ENCODE results near the gene PLEKHH3. TPM values are rescaled to one million over a fixed set of nuclear protein-coding genes. Genes with fewer than 3 reads are reported as not detected.

The PLEKHH3 gene, protein sequence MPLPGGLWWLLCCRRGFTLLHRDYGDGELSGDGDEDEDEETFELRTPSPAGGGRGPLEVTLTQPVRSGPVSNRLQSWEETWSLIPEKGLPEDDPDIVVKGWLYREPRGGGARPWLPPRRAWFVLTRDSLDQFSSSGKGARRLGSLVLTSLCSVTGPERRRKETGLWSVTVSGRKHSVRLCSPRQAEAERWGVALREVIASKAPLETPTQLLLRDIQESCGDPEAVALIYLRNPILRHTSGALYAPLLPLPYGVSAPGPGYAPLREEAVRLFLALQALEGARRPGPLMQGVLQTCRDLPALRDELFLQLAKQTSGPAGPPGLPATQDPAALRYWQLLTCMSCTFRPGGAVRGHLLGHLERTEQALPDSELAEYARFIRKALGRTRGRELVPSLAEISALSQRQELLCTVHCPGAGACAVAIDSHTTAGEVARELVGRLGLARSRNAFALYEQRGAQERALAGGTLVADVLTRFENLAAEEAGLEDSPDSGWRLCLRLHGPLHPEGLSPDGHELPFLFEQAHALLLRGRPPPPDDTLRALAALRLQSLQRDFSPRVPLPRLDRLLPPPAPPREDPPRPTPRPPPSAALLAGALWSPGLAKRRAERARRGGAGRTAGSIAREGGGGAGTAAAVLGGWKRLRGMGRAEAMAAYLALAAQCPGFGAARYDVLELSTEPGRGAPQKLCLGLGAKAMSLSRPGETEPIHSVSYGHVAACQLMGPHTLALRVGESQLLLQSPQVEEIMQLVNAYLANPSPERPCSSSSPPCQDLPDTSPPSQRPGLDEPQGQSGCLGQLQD
- 44.1 TPM for total RNA-seq
- 10 to 100 TPM; 27.2 to 57.5 (median 40.6) TPM for polyA plus RNA-seq (ENCODE audit: insufficient read depth in 1 of 8, insufficient read length in 8 of 8, low replicate concordance in 1 of 8)
- long read RNA-seq, donor 1, partial matches to known transcripts = 0 of 2 reads
- long read RNA-seq, donor 1, other reads (novel, unspliced or antisense) = 0 of 2 reads
- long read RNA-seq, donor 2 = 0 reads
- long read RNA-seq, donor 3, full-length matches to known transcripts = 12 of 12 reads
- long read RNA-seq, donor 3, partial matches to known transcripts = 0 of 12 reads
- long read RNA-seq, donor 3, other reads (novel, unspliced or antisense) = 0 of 12 reads
- long read RNA-seq, donor 4, partial matches to known transcripts = 0 of 3 reads
- long read RNA-seq, donor 4, other reads (novel, unspliced or antisense) = 0 of 3 reads
- long read RNA-seq, donor 5, partial matches to known transcripts = 0 of 6 reads
- long read RNA-seq, donor 5, other reads (novel, unspliced or antisense) = 0 of 6 reads
- long read RNA-seq, donor 6, partial matches to known transcripts = 6 of 15 reads
- long read RNA-seq, donor 6, other reads (novel, unspliced or antisense) = 0 of 15 reads
- long read RNA-seq, donor 7, full-length matches to known transcripts = 6 of 6 reads
- long read RNA-seq, donor 7, partial matches to known transcripts = 0 of 6 reads
- long read RNA-seq, donor 7, other reads (novel, unspliced or antisense) = 0 of 6 reads
- long read RNA-seq, donor 8, partial matches to known transcripts = 0 of 3 reads
- long read RNA-seq, donor 8, other reads (novel, unspliced or antisense) = 0 of 3 reads
- long read RNA-seq, donor 9, partial matches to known transcripts = 0 of 6 reads
- long read RNA-seq, donor 9, other reads (novel, unspliced or antisense) = 0 of 6 reads
- long read RNA-seq, donor 10, partial matches to known transcripts = 0 of 4 reads
- long read RNA-seq, donor 10, other reads (novel, unspliced or antisense) = 0 of 4 reads
- long read RNA-seq, donor 11, partial matches to known transcripts = 0 of 3 reads
- long read RNA-seq, donor 11, other reads (novel, unspliced or antisense) = 0 of 3 reads

DNA sequence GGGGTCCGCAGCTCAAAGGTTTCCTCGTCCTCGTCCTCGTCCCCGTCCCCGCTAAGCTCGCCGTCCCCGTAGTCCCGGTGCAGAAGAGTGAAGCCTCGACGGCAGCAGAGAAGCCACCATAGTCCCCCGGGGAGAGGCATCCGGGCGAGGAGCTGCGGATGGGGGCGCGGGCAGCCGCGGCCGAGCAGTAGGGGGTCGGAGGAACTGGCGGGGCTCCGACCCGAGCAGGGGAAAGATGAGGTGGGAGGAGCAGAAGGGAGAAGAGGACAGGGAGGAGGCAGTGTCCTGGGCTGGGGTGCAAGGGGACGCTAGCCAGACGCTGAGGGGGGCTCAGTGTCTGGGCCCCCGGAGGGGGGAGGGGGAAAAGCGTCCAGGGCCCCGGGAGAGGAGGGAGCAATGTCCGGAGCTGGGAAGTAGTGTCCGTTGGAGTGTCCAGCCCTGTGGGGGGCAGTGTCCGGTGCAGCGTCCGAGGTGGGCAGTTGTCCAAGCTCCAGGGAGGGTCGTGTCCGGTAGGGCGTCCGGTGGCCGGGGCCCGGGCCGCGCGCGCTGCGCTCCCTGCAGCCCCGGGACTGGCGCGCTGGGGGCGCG is at the start of gene PLEKHH3:
TSS of gene PLEKHH3 (minus strand) at position 571 of the 588 bp plus-strand sequence. CDS start at position 140, 431 bp downstream.
- no peak for DNase-seq
- Histone ChIP-seq H3K36me3 (ENCODE audit: control insufficient read depth, insufficient read depth, low read length) (peaks cover 30% of the 10 kb centered on the region), H3K4me1 (ENCODE audit: control insufficient read depth, insufficient read depth, low read length) (peaks cover 65% of the 10 kb centered on the region), H3K9me3 (replicated peaks; ENCODE audit: control insufficient read depth, low read depth, low read length) (no peaks in the 10 kb centered on the region), H3K4me3 (ENCODE audit: low read length) (peak within 1 kb of the TSS; percentile 84), H3K27me3 (ENCODE audit: control insufficient read depth, insufficient read depth, low read length) (peaks cover 18% of the 10 kb centered on the region), H3K27ac (ENCODE audit: low read length) (peak within 1 kb of the TSS; percentile 98)
- WGBS (ENCODE audit: insufficient coverage) = under 1% methylated on average over 44 of the region's 51 CpGs

GRCh38 chr17:42725143-42725542 is 48.3 kb upstream of the PLEKHH3 start:
- H3K27me3 ChIP-seq (ENCODE audit: control insufficient read depth, insufficient read depth, low read length) = no peaks in the 10 kb centered on the region
- no peaks in the 10 kb centered on the region for H3K4me1 ChIP-seq (ENCODE audit: control insufficient read depth, insufficient read depth, low read length)
- WGBS (ENCODE audit: insufficient coverage) = 83% methylated on average over 2 of the region's 6 CpGs
- no peak overlapping the region for H3K27ac ChIP-seq (ENCODE audit: low read length)
- no peaks in the 10 kb centered on the region for H3K9me3 ChIP-seq (replicated peaks; ENCODE audit: control insufficient read depth, low read depth, low read length)
- peaks cover 38% of the 10 kb centered on the region for H3K36me3 ChIP-seq (ENCODE audit: control insufficient read depth, insufficient read depth, low read length)
- H3K4me3 ChIP-seq (ENCODE audit: low read length) = no peak overlapping the region
- no peak for DNase-seq

- no peak overlapping the region for H3K27ac ChIP-seq (ENCODE audit: low read length)
- H3K4me1 ChIP-seq (ENCODE audit: control insufficient read depth, insufficient read depth, low read length) = no peaks in the 10 kb centered on the region
- no peaks in the 10 kb centered on the region for H3K27me3 ChIP-seq (ENCODE audit: control insufficient read depth, insufficient read depth, low read length)
- H3K36me3 ChIP-seq (ENCODE audit: control insufficient read depth, insufficient read depth, low read length) = peaks cover 48% of the 10 kb centered on the region
- no peak for DNase-seq
- H3K4me3 ChIP-seq (ENCODE audit: low read length) = no peak overlapping the region
- no CpG with 5 or more reads among the region's 3 CpGs for WGBS (ENCODE audit: insufficient coverage)
- H3K9me3 ChIP-seq (replicated peaks; ENCODE audit: control insufficient read depth, low read depth, low read length) = no peaks in the 10 kb centered on the region
These were observed 46.8 kb upstream of the PLEKHH3 start for GRCh38 chr17:42723636-42724035.

DNA sequence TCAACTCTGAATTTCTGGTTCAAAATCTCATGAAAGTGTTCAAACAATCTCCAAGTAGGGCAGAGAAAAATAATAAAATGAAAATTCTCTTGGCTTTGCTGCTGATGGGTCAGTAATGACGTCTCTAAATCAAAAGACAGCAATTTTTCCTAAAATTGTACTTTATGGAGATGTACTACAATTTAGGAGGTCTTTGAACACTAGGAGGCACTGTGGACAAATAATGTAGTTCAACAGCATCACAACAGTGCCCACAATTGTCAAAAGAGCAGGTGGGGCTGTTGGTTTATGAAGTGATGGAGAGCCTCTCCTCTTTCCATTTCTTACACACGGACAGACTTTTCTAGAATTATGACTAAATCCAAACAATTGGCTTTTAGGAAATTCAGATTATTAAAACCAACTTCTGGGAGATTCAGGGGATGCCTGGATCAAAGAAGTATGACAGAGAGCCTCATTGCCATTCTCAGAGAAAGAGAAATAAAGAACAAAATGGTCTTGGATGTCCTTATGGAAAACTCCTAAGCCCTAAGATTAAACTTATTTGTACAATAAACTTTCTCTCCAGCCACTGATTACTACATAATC is 44.3 kb upstream of the PLEKHH3 start:
- H3K9me3 ChIP-seq (replicated peaks; ENCODE audit: control insufficient read depth, low read depth, low read length) = no peaks in the 10 kb centered on the region
- no peaks in the 10 kb centered on the region for H3K27me3 ChIP-seq (ENCODE audit: control insufficient read depth, insufficient read depth, low read length)
- WGBS (ENCODE audit: insufficient coverage) = no CpG with 5 or more reads among the region's 2 CpGs
- H3K27ac ChIP-seq (ENCODE audit: low read length) = no peak overlapping the region
- H3K36me3 ChIP-seq (ENCODE audit: control insufficient read depth, insufficient read depth, low read length) = peaks cover 52% of the 10 kb centered on the region
- peak; percentile 85 for DNase-seq
- no peaks in the 10 kb centered on the region for H3K4me1 ChIP-seq (ENCODE audit: control insufficient read depth, insufficient read depth, low read length)
- H3K4me3 ChIP-seq (ENCODE audit: low read length) = no peak overlapping the region

DNA sequence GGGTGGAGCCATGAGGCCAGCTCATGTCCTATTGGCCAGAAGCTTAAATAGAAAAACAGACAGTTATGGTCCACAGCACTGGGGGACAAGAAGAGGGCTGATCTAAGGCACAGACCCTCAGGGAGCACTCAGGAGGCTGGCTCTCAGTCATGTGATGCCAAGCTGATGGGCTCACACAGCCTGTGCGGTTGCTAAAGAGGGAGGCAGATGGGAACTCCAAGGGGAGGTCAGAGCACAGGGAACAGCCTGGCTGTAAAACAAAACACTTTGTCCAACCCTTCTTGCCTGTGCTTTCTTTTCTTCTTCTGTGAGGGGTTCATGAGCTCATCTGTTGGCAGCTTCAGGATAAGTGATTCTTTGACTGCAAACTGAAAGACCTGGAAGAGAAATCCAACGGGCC is 32.8 kb upstream of the PLEKHH3 start:
- 57% methylated on average over 1 of the region's 2 CpGs for WGBS (ENCODE audit: insufficient coverage)
- Histone ChIP-seq H3K27me3 (ENCODE audit: control insufficient read depth, insufficient read depth, low read length) (no peaks in the 10 kb centered on the region), H3K9me3 (replicated peaks; ENCODE audit: control insufficient read depth, low read depth, low read length) (no peaks in the 10 kb centered on the region), H3K4me3 (ENCODE audit: low read length) (no peak overlapping the region), H3K36me3 (ENCODE audit: control insufficient read depth, insufficient read depth, low read length) (peaks cover 80% of the 10 kb centered on the region), H3K4me1 (ENCODE audit: control insufficient read depth, insufficient read depth, low read length) (no peaks in the 10 kb centered on the region), H3K27ac (ENCODE audit: low read length) (no peak overlapping the region)
- DNase-seq = peak; percentile 25

DNA sequence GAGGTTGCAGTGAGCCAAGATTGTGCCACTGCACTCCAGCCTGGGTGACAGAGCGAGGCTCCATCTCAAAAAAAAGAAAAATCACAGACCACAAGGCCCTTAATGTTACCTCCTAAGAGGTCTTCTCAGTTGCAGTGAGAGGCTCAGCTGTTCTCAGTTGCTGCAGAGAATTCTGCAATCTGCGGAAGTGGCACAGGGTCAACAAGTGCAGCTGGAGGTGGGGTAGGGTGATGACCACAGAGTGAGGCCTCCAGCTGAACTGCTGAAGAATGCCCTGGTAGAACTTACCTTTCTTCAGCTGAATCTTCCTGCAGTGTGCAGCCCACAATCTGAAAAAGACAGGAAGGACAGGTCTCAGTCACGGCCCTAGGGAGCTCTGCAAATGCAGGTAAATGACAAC is 31.8 kb upstream of the PLEKHH3 start:
- no peak for DNase-seq
- no peak overlapping the region for H3K4me3 ChIP-seq (ENCODE audit: low read length)
- H3K27ac ChIP-seq (ENCODE audit: low read length) = no peak overlapping the region
- H3K4me1 ChIP-seq (ENCODE audit: control insufficient read depth, insufficient read depth, low read length) = no peaks in the 10 kb centered on the region
- WGBS (ENCODE audit: insufficient coverage) = 92% methylated on average over 2 of the region's 3 CpGs
- peaks cover 85% of the 10 kb centered on the region for H3K36me3 ChIP-seq (ENCODE audit: control insufficient read depth, insufficient read depth, low read length)
- H3K9me3 ChIP-seq (replicated peaks; ENCODE audit: control insufficient read depth, low read depth, low read length) = no peaks in the 10 kb centered on the region
- H3K27me3 ChIP-seq (ENCODE audit: control insufficient read depth, insufficient read depth, low read length) = no peaks in the 10 kb centered on the region

DNA sequence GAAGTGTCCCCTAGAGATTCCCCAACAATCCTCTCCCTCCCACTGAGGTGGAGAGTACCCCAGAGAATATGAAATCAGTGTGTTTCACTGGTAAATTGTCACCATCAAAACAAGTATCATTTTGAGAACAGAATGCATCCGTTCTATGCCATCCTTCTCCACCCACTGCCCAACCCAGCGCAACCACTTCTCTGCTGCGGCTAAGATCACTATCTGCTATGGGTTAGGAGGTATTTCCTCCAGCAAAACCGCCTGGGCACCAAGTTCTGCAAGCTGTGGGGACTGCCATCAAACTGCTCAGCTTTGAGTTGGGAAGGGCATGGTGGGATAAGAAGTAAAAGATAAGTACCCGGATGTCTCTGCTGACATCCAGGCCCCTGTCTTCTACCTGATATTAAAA is 29.9 kb upstream of the PLEKHH3 start:
- 80% methylated on average over 2 of the region's 5 CpGs for WGBS (ENCODE audit: insufficient coverage)
- no peaks in the 10 kb centered on the region for H3K27me3 ChIP-seq (ENCODE audit: control insufficient read depth, insufficient read depth, low read length)
- H3K9me3 ChIP-seq (replicated peaks; ENCODE audit: control insufficient read depth, low read depth, low read length) = no peaks in the 10 kb centered on the region
- no peak overlapping the region for H3K27ac ChIP-seq (ENCODE audit: low read length)
- DNase-seq = no peak
- H3K36me3 ChIP-seq (ENCODE audit: control insufficient read depth, insufficient read depth, low read length) = peaks cover 87% of the 10 kb centered on the region
- no peak overlapping the region for H3K4me3 ChIP-seq (ENCODE audit: low read length)
- H3K4me1 ChIP-seq (ENCODE audit: control insufficient read depth, insufficient read depth, low read length) = no peaks in the 10 kb centered on the region

GRCh38 chr17:42704837-42705494 is 28.2 kb upstream of the PLEKHH3 start:
- Histone ChIP-seq H3K4me3 (ENCODE audit: low read length) (no peak overlapping the region), H3K9me3 (replicated peaks; ENCODE audit: control insufficient read depth, low read depth, low read length) (no peaks in the 10 kb centered on the region), H3K27me3 (ENCODE audit: control insufficient read depth, insufficient read depth, low read length) (no peaks in the 10 kb centered on the region), H3K4me1 (ENCODE audit: control insufficient read depth, insufficient read depth, low read length) (no peaks in the 10 kb centered on the region), H3K27ac (ENCODE audit: low read length) (no peak overlapping the region), H3K36me3 (ENCODE audit: control insufficient read depth, insufficient read depth, low read length) (peaks cover 91% of the 10 kb centered on the region)
- DNase-seq = no peak
- 85% methylated on average over 2 of the region's 8 CpGs for WGBS (ENCODE audit: insufficient coverage)

Measured in muscle of leg (tissue), 16 donors.